HG02763 (cell line): ENCODE data around the gene LIG1.
A peak's percentile ranks its signal among the peaks of the same experiment; 100 is the strongest.
"Not testable (repeated sequence)": the region's sequence is repeated elsewhere in the genome, so short reads cannot be mapped to it uniquely, and the experiment has no call there.

Source experiments
- ATAC-seq: cut with Tn5 transposase; IDR thresholded peaks from one replicate; pipeline ENCODE4 v1.9.1; 2021; ENCODE audit warnings: mild to moderate bottlenecking, moderate library complexity; ENCODE audit not compliant: unreplicated experiment

LIG1 gene

DNA sequence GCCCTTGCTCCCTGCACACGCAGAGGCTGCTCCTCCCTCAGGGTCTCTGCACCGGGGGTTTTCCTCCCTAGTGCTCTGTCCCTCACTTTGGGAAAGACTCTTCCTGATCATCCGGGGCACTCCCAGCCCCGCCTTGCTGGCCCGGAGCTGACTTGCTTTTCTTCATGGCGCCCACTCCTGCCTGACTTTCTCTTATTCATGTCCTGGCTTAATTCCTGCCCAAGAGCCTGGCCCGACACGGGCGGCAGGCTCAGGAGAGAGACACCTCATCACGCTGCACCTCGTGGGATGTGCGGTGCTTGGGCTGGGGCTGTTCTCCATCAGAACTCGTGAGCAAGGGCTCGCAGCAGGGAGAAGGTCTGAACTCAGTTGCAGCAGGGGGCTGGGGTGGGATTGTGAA, 47.7 kb downstream of the LIG1 start:
- ATAC-seq, result no peak

DNA sequence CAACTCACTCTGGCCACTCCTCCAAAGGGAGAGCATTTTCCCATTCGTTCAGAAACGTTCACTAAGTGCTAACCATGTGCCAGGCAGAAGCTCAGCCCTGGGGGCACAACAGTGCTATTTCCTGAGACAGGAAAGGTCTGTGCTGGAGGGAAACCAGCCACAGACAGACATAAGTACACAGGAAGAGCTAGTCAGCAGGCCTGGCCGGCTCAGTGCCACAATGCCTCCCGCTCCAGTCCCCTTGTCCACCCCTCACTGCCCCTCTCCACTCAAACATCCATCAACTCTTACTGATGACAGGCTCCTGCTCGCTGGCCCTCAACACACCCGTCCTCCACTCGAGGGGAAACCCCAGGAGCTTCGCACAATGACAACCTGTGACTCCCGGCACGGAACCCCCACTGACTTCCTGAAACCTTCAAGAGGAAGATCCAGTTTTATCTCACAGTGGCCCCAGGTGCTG, 48.2 kb downstream of the LIG1 start:
- ATAC-seq, result no peak

GRCh38 chr19:48121066-48121465, 49.1 kb downstream of the LIG1 start:
- ATAC-seq, result no peak

- no peak for ATAC-seq
Observed at GRCh38 chr19:48120505-48120904, 49.6 kb downstream of the LIG1 start.

DNA sequence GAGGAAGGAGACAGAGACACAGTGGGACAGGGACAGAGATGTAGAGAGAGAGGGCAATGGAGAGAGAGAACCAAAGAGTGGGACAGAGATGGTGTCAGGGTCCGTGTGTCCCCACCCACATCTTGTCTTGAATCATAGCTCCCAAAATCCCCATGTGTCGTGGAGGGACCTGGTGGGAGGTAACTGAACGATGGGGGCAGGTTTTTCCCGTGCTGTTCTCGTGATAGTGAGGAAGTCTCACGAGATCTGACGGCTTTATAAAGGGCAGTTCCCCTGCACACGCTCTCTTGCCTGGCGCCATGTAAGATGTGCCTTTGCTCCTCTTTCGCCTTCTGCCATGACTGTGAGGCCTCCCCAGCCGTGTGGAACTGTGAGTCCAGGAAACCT, 52.0 kb downstream of the LIG1 start:
- no peak for ATAC-seq

- no peak for ATAC-seq
Observed at GRCh38 chr19:48117515-48118130, 52.5 kb downstream of the LIG1 start.

GRCh38 chr19:48113190-48113917, 56.8 kb downstream of the LIG1 start:
- ATAC-seq, result no peak

- ATAC-seq, result no peak
Observed at GRCh38 chr19:48111280-48111679, 58.9 kb downstream of the LIG1 start.

DNA sequence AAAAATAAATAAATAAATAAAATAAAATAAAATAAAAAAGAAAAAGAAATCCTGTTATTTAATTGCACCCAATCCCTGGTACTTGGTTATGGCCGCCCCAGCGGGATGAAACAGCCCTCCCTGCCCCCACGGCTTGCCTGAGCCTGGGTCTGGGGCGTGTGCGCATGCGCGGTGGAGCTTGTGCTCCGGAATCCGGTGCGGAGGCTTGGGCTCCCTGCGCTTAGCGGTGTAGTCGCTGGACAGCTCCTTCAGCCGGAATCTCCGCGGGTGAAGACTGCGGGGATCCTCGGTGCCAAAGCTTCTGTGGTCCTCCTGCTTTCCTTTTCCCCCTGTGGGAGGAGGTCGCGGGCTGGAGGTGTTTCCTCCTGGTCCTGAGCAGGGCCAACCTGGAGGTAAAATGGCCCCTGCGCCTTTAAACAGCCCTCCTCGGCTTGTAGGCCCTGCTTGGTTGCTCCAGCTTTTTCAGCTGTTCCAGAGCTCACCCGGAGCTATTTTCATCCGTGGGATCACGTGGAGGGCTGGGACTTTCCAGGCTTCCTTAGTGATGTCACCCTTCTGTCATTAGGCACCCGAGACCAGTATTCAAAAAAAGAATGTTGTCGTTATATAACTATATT, 59.7 kb downstream of the LIG1 start, which contains the start of gene PLA2G4C:
PLA2G4C (minus strand) TSS at position 468 of the 617 bp plus-strand sequence. CDS start 4,288 bp downstream, outside the sequence.
- ATAC-seq, result peak; percentile 53

DNA sequence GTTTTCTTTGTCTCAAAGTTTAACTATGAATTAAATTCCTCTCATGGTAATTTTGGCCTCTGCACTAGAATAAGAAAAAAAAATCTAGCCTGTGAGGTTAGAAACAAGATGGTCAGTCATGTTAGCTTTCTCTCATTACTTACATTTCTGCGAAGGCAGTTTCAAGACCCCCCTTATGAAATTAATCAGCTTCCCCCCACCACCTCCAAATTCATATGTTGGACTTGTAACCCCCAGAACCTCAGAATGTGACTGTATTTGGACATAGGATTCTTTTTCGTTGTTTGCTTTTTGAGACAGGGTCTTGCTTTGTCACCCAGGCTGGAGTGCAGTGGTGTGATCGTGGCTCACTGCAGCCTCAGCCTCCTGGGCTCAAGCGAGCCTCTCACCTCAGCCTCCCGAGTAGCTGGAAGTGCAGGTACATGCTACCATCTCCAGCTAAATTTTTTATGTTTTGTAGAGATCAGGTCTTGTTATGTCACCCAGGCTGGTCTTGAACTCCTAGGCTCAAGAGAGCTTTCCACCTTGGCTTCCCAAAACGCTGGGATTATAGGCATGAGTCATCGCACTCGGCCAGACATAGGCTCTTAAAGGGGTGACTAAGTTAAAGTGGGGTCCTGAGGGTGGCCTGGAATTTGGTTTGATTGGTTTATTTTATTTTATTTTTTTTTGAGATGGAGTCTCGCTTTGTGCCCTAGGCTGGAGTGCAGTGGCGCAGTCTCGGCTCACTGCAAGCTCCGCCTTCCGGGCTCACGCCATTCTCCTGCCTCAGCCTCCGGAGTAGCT, 61.0 kb downstream of the LIG1 start:
- ATAC-seq, result no peak

GRCh38 chr19:48103922-48104321, 66.2 kb downstream of the LIG1 start:
- ATAC-seq, result no peak

- no peak for ATAC-seq
Observed at GRCh38 chr19:48102870-48103751, 67.0 kb downstream of the LIG1 start.

GRCh38 chr19:48095612-48096175, 74.5 kb downstream of the LIG1 start:
- ATAC-seq, result no peak

DNA sequence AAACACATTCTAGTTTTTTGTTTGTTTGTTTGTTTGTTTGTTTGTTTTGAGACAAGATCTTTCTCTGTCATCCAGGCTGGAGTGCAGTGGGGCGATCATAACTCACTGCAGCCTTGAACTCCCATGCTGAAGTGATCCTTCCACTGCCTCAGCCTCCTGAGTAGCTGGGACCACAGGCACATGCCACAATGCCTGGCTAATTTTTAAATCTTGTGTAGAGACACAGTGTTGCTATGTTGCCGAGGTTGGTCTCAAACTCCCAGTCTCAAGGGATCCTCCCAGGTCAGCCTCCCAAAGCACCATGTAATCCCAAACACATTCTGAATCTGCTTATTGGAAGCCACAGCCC, 75.3 kb downstream of the LIG1 start:
- no peak for ATAC-seq

- ATAC-seq, result no peak
Observed at GRCh38 chr19:48094129-48094854, 75.9 kb downstream of the LIG1 start.

DNA sequence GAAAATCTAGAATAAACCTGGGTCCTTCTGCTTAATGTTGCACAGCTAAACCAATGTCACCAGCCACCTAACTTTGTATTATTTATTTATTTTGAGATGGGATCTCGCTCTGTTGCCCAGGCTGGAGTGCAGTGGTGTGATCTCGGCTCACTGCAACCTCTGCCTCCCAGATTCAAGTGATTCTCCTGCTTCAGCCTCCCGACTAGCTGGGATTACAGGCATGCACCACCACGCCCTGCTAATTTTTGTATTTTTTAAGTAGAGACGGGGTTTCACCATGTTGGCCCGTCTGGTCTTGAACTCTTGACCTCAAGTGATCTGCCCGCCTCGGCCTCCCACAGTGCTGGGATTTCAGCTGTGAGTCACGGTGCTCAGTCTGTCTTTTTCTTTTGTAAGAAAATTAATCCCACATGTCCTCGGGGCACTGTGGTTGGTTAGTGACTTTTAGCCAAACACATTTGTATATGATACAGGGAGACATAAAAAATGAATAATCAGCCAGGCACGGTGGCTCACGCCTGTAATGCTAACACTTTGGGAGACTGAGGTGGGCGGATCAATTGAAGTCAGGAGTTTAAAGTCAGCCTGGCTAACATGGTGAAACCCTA, 78.9 kb downstream of the LIG1 start:
- ATAC-seq, result not testable (repeated sequence)

DNA sequence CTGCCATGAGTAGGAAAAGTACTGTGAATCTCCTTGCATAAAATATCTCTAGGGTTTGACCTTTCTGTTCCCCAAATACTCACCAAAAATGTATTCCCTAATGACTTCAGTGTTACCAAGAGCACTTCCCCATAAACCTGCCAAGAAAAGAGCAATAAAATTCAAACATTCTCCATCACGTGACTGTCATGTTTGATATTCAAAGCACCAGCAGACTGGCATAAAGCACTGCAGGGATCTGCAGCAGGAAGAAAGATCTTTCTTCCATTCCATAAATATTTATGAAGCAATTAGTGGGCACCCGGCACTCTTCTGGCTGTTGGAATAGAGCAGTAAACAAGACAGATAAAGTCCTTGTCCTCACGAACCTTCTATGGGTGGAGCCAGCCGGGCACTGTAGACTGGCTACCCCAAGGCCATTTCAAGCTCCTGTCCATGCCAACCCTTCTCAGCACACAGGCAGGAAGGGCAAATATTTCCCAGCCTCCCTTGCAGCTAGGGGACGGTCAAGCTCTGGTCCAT, 79.8 kb downstream of the LIG1 start:
- ATAC-seq, result no peak

- not testable (repeated sequence) for ATAC-seq
Observed at GRCh38 chr19:48088991-48089390, 81.2 kb downstream of the LIG1 start.
